B cell (primary cell): Measurements from ENCODE around the gene PTTG2. TPM values are rescaled to one million over a fixed set of nuclear protein-coding genes. Genes with fewer than 3 reads are reported as not detected.

ENCODE experiments used
- ATAC-seq: fragments of 200-7000 bp; cut with Tn5 transposase; one replicate; pipeline ENCODE4 v1.10.0; 2021; ENCODE audit warnings: low read depth, mild to moderate bottlenecking, moderate number of reproducible peaks, moderate library complexity
- CTCF ChIA-PET: fragments of 350-600 bp; sonication (Branson Sonifier 250); formaldehyde crosslinking; loops from one replicate; lab custom pipeline; 2021; ENCODE audit warnings: antibody characterized with exemption, inconsistent platforms; lab: Charles Lee
- POLR2A ChIA-PET: fragments of 350-600 bp; sonication (Branson Sonifier 250); formaldehyde crosslinking; loops from one replicate; lab custom pipeline; 2021; ENCODE audit warnings: antibody characterized with exemption; lab: Charles Lee
- DNase-seq: peaks from one replicate; pipeline ENCODE4 v3.0.0; 2013
- H2AFZ ChIP-seq: 2 replicates; pipeline ENCODE4 v1.6.1; 2012; ENCODE audit warnings: mild to moderate bottlenecking, low read depth, low read length; ENCODE audit not compliant: insufficient read depth, poor library complexity, severe bottlenecking
- H3K27ac ChIP-seq, 2 donors: 1 replicate in 1 of 2; 2 replicates in 1 of 2; pipeline ENCODE4 v1.5.1; 2012 to 2013; ENCODE audit warnings: low read length in 2 of 2, mild to moderate bottlenecking in 2 of 2, moderate library complexity in 1 of 2
- H3K27me3 ChIP-seq, 4 experiments: fragments of 200-600 bp in 1 of 4; sonication (generic) in 1 of 4; replicated peaks in 1 of 4; 1 replicate in 2 of 4; 2 replicates in 2 of 4; pipeline versions ENCODE4 v1.6.1 to v1.7.0; 2013 to 2016; ENCODE audit warnings: low read length in 3 of 4, mild to moderate bottlenecking in 2 of 4, mixed read lengths in 1 of 4, moderate library complexity in 1 of 4; ENCODE audit not compliant: insufficient read depth in 4 of 4, control insufficient read depth in 3 of 4; ENCODE audit errors: control extremely low read depth in 1 of 4
- H3K36me3 ChIP-seq, 2 experiments: replicated peaks in 1 of 2; 1 replicate in 1 of 2; 2 replicates in 1 of 2; pipeline versions ENCODE4 v1.6.1 to v1.7.1; 2013; ENCODE audit warnings: low read length in 1 of 2; ENCODE audit not compliant: insufficient read depth in 2 of 2, control insufficient read depth in 1 of 2; ENCODE audit errors: control extremely low read depth in 1 of 2, extremely low read depth in 1 of 2
- H3K4me1 ChIP-seq, 2 donors: fragments of 200-600 bp in 1 of 2; sonication (generic) in 1 of 2; 1 replicate in 1 of 2; 2 replicates in 1 of 2; pipeline versions ENCODE4 v1.5.1 to v1.6.1; 2013 to 2017; ENCODE audit warnings: low read length in 2 of 2; ENCODE audit not compliant: control insufficient read depth in 2 of 2, insufficient read depth in 2 of 2
- H3K4me2 ChIP-seq: replicated peaks from 2 replicates; pipeline ENCODE3; 2012; ENCODE audit warnings: mild to moderate bottlenecking, low read depth, low read length; ENCODE audit not compliant: poor library complexity, severe bottlenecking
- H3K4me3 ChIP-seq, 5 experiments: fragments of 200-600 bp in 1 of 5; sonication (generic) in 1 of 5; 1 replicate in 3 of 5; 2 replicates in 2 of 5; pipeline versions ENCODE4 v1.5.1 to v1.7.0; 2011 to 2016; ENCODE audit warnings: low read length in 4 of 5, mild to moderate bottlenecking in 4 of 5, low read depth in 2 of 5, control low read depth in 1 of 5, moderate library complexity in 1 of 5; ENCODE audit not compliant: insufficient read depth in 1 of 5; ENCODE audit errors: control extremely low read depth in 1 of 5, extremely low read depth in 1 of 5
- H3K79me2 ChIP-seq: fragments of 200-600 bp; sonication (generic); one replicate; pipeline ENCODE4 v1.6.0; 2016; ENCODE audit warnings: low read length; ENCODE audit not compliant: control insufficient read depth, insufficient read depth
- H3K9ac ChIP-seq: fragments of 200-600 bp; sonication (generic); 2 replicates; pipeline ENCODE4 v1.6.1; 2017; ENCODE audit warnings: mild to moderate bottlenecking, low read length, moderate library complexity
- H3K9me3 ChIP-seq, 3 donors: one replicate each; pipeline versions ENCODE4 v1.6.1 to v1.7.1; 2013; ENCODE audit warnings: low read length in 2 of 3; ENCODE audit not compliant: control insufficient read depth in 2 of 3, insufficient read depth in 1 of 3; ENCODE audit errors: control extremely low read depth in 1 of 3
- H4K20me1 ChIP-seq: 2 replicates; pipeline ENCODE4 v1.6.0; 2012; ENCODE audit warnings: mild to moderate bottlenecking, low read length; ENCODE audit not compliant: insufficient read depth, control insufficient read depth, poor library complexity, severe bottlenecking
- H3K27ac Mint-ChIP-seq: one replicate; pipeline ENCODE4 v1.8.0; 2021; ENCODE audit warnings: mixed read lengths
- H3K27me3 Mint-ChIP-seq: one replicate; pipeline ENCODE4 v1.8.0; 2021; ENCODE audit warnings: mixed read lengths
- H3K4me1 Mint-ChIP-seq: one replicate; pipeline ENCODE4 v1.8.0; 2021; ENCODE audit warnings: mixed read lengths
- H3K4me3 Mint-ChIP-seq: one replicate; pipeline ENCODE4 v1.8.0; 2021; ENCODE audit warnings: mixed read lengths
- H3K9me3 Mint-ChIP-seq: one replicate; pipeline ENCODE4 v1.8.0; 2022; ENCODE audit warnings: mixed read lengths; ENCODE audit not compliant: insufficient read depth
- EZH2 ChIP-seq: IDR thresholded peaks from 2 replicates; pipeline ENCODE4 v1.6.1; 2012; ENCODE audit warnings: borderline replicate concordance, low read depth, mild to moderate bottlenecking, moderate library complexity, low read length; ENCODE audit not compliant: insufficient read depth, poor library complexity, severe bottlenecking
- WGBS: methylation state at CpG from one replicate; pipeline ENCODE4 v1.1.5; 2013; ENCODE audit warnings: missing lambda C conversion rate; ENCODE audit not compliant: insufficient coverage; 5-methylcytosine and 5-hydroxymethylcytosine counted together
- intact Hi-C: fragments of 100-400 bp; cut with micrococcal nuclease; formaldehyde crosslinking; loops from one replicate; pipeline ENCODE4 v1.10.0; 2022
- polyA plus RNA-seq: library from polyadenylated mRNA; depleted of rRNA; stranded (reverse); fragments of >200 nt; gene quantifications from 2 replicates; pipeline ENCODE4 v1.2.3, GENCODE V29; 2012
- total RNA-seq, 2 donors: library from RNA; stranded (reverse); fragments of 120-200 nt in 1 of 2; gene quantifications; 1 replicate in 1 of 2; 2 replicates in 1 of 2; pipeline versions ENCODE4 v1.2.3 to v1.2.4, GENCODE V29; 2013 to 2022
- TF ChIP-seq, protein P1 (sequence below): fragments of 200-600 bp; IDR thresholded peaks from one replicate; pipeline ENCODE4 v1.8.0; 2022; ENCODE audit warnings: antibody characterized with exemption, mild to moderate bottlenecking

The PTTG2 gene
- total and polyA plus RNA-seq, 2 donors (not counting 1 experiment from before 2014, with no cell fraction given), result 1.9 to 2.8 TPM

DNA sequence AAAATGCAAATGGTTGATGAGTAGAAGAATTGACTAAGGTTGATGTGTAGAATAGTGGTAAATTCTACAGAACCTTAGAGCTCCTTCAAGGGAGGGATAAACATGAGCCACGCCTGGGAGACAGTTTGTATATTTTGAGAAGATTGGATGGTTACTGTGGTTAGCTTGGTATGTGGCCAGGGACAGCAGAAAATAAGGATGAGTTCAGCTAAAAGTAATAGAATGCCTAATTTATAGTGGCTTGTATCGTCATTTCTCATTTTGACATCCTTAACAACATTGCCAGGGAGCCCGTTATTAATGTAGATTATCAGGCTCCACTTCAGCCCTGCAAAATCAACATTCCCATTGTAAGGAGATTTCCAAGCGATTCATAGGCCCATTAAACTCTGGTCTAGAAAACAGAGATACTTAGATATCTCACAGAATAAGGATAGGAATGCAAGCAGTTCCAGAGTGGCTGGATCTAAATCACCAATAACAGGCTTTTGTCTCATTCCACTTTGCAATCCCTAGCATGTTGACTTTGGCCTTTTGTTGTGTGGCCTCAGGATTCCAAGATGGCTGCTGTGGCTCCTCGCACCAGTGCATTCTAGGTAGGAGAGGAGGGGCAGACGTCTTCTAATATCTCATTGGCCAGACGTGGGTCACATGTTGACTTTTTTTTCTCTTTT lies 6.4 kb upstream of the PTTG2 start:
- ATAC-seq, result no peak

DNA sequence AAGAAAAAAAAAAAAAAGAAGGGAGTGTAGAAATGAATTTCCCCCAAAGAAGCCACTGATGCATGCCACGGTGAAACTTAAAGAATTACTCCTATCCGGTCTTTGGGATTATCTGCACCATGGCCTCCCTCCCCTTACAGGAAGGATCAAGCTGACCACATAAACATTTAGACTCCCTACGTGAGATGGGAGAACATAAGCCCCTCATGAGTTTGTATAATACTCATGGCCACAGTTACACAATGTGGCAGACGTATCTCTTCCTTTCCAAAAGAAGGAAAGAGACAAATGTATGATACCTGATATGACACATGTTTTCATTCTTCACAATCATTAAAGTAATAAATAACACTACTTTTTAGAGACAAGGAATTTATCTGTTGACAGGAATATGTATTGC lies 3.3 kb upstream of the PTTG2 start:
- Histone ChIP-seq H3K36me3 (no peaks in the 10 kb centered on the region), H3K9me3 (no peaks in the 10 kb centered on the region), H2AFZ (no peak overlapping the region), H3K9ac (no peak overlapping the region), H3K4me1 (no peaks in the 10 kb centered on the region), H3K27ac (no peak overlapping the region), H3K27me3 (no peaks in the 10 kb centered on the region), H4K20me1 (peaks cover 20% of the 10 kb centered on the region), H3K4me3 (no peak overlapping the region), H3K79me2 (peaks cover 56% of the 10 kb centered on the region), H3K4me2 (no peak overlapping the region)
- POLR2A ChIA-PET, result no interaction called here
- CTCF ChIA-PET, result no interaction called here
- no peak for DNase-seq
- peaks cover 2% of the 10 kb centered on the region for H3K4me1 Mint-ChIP-seq
- no peak overlapping the region for H3K27ac Mint-ChIP-seq
- intact Hi-C loops, result no loop called here
- H3K4me3 Mint-ChIP-seq, result no peak overlapping the region
- no peak for ATAC-seq
- no CpG with 5 or more reads among the region's 4 CpGs for WGBS
- no peaks in the 10 kb centered on the region for H3K27me3 Mint-ChIP-seq
- TF ChIP-seq EZH2, result no peak
- TF ChIP-seq, protein P1, sequence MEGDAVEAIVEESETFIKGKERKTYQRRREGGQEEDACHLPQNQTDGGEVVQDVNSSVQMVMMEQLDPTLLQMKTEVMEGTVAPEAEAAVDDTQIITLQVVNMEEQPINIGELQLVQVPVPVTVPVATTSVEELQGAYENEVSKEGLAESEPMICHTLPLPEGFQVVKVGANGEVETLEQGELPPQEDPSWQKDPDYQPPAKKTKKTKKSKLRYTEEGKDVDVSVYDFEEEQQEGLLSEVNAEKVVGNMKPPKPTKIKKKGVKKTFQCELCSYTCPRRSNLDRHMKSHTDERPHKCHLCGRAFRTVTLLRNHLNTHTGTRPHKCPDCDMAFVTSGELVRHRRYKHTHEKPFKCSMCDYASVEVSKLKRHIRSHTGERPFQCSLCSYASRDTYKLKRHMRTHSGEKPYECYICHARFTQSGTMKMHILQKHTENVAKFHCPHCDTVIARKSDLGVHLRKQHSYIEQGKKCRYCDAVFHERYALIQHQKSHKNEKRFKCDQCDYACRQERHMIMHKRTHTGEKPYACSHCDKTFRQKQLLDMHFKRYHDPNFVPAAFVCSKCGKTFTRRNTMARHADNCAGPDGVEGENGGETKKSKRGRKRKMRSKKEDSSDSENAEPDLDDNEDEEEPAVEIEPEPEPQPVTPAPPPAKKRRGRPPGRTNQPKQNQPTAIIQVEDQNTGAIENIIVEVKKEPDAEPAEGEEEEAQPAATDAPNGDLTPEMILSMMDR, result no peak
- no peaks in the 10 kb centered on the region for H3K9me3 Mint-ChIP-seq

More for the DNA sequence above, 6.4 kb upstream of the PTTG2 start:
- intact Hi-C loops, result no loop called here
- Histone ChIP-seq H3K9me3 (no peaks in the 10 kb centered on the region), H3K27ac (no peak overlapping the region), H3K79me2 (peaks cover 58% of the 10 kb centered on the region), H4K20me1 (peaks cover 31% of the 10 kb centered on the region), H2AFZ (no peak overlapping the region), H3K4me3 (no peak overlapping the region), H3K36me3 (no peaks in the 10 kb centered on the region), H3K27me3 (no peaks in the 10 kb centered on the region), H3K4me2 (no peak overlapping the region), H3K4me1 (peaks cover 0 to 13% of the 10 kb centered on the region in 2 donors), H3K9ac (no peak overlapping the region)
- H3K4me1 Mint-ChIP-seq, result peaks cover 14% of the 10 kb centered on the region
- H3K9me3 Mint-ChIP-seq, result no peaks in the 10 kb centered on the region
- ChIA-PET CTCF (interaction anchor here (1.6 kb wide), 1 partner anchor 17 kb away, joined by 4 read pairs; no protein-coding TSS in a partner anchor), POLR2A (no interaction called here)
- no peak overlapping the region for H3K4me3 Mint-ChIP-seq
- no peaks in the 10 kb centered on the region for H3K27me3 Mint-ChIP-seq
- TF ChIP-seq, protein P1, result no peak
- TF ChIP-seq EZH2, result no peak
- WGBS, result 71% methylated on average over 2 of the region's 7 CpGs
- no peak for DNase-seq
- H3K27ac Mint-ChIP-seq, result no peak overlapping the region
